GM06990 (cell line): ENCODE data around the gene CCR6.
A peak's percentile ranks its signal among the peaks of the same experiment; 100 is the strongest.

Experiments
- DNase-seq: peaks from one replicate; pipeline ENCODE4 v3.0.0-alpha.2; 2011; ENCODE audit not compliant: insufficient read length; ENCODE audit errors: extremely low read depth
- H3K27me3 ChIP-seq: replicated peaks from 2 replicates; pipeline ENCODE4 v1.6.0; 2011; ENCODE audit warnings: low read length; ENCODE audit not compliant: control insufficient read depth, insufficient read depth
- H3K36me3 ChIP-seq: 2 replicates; pipeline ENCODE4 v1.5.1; 2011; ENCODE audit warnings: low read length; ENCODE audit not compliant: control insufficient read depth, insufficient read depth
- H3K4me3 ChIP-seq: replicated peaks from 2 replicates; pipeline ENCODE4 v1.5.1; 2011; ENCODE audit warnings: low read depth, mild to moderate bottlenecking, control low read depth, low read length
- CTCF ChIP-seq: IDR thresholded peaks from 2 replicates; pipeline ENCODE4 v1.5.1; 2011; ENCODE audit warnings: low read length, control low read depth, mild to moderate bottlenecking, inconsistent platforms; ENCODE audit not compliant: insufficient read depth, poor library complexity, severe bottlenecking

The CCR6 gene

DNA sequence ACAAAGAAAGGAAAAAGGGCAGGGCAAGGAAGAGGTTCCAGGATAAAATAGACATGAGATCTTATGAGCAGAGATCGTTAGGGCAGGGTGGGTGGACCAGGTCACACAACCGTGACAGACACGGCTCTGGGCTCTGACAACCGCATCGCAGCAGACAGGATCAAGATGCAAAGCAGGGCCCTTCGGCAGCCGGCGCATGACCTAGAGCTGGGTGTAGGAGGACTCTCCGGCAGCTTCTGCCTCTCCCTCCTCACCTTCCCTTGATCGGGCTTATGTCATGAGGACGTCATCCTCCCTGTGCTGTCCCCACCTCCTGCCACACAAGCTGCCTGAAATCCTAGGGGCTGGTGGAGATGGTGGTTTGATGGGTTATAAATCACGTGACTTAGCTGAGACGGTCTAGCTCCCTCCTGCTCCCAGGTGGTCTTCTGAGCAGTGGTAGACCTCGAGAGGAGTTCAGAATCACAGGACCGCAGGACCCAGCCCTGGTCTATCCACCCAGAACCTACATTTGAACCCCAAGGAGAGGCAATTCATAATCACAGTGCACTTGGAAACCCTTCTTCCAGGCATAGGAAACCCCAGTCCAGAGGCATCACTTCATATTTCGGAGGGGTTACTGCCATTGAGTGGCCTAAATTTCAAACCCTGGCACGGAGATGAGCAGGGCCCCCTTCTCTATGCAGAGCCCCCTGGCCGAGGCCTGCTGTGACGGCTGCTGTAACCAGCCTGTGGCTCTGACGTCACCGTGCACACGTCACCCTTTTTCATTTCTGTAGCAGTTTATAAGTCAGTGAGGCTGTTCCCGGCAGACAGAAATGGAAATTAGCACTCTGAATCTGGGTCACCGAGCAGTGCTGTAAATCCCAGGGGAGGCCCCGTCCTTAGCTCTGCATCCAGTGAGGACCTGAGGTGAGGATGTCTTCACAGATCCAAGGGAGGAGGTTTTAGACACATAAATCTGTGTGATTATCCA, 8.7 kb upstream of the CCR6 start:
- peak; percentile 89 for DNase-seq
- no peak for TF ChIP-seq CTCF
- no peaks in the 10 kb centered on the region for H3K27me3 ChIP-seq
- H3K36me3 ChIP-seq: no peaks in the 10 kb centered on the region
- H3K4me3 ChIP-seq: no peak overlapping the region; the same call in none of the 2 replicates

DNA sequence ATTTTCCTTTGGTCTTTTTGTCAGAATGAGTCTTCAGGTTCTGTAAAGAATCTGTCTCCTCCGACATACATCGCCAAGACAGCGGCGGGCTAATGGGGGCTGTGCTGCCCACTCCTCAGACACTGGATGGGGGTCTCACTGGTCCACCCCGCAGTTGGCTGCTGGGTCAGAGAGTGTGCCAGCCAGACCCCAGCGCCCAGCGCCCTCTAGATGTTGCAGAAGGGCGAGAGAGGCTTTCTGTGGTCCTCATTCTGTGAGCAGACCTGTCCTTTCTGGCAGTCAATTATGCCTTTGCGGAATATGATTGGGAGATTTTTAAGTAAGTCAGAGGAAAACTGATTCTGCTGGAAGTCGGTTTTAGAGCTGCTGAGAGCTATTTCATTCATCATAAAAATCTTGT, 7.8 kb upstream of the CCR6 start:
- Histone ChIP-seq H3K4me3 (no peak overlapping the region), H3K36me3 (no peaks in the 10 kb centered on the region), H3K27me3 (no peaks in the 10 kb centered on the region)
- peak; percentile 60 for TF ChIP-seq CTCF
- DNase-seq: no peak

DNA sequence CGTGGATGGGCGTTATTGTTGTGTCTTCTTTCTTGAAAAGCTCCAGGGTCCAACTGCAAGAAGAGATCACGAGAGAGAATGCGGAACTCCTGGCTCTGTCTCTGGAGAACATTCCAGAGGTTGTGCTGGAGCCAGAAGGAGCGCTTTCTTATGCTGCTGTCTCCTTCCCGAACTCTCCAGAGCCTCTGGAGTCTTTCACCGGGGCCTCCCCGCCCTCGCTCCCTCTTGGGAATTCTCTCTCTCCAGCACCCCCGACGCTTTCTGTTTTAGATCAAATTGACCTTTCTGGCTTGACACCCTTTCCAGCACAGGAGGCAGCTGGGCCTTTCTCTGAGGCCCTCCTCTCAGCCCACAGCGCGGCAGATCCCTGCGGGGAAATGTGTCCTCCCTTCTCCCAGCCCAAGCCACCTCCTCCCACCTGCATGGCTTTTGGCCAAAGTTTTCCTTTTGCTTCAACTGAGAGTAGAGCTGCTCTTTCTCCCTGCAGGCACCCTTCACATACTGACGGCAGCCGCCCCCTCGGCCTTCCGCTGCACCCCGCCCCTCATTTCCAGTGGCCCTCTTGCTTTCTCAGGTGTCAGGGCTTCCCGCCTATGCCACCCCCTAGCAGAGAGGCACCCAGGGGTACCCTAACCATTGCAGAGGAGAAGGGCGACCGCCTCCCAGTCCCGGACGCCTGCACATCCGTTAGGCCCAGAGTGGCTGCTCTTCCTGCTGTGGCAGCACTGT, 6.6 kb upstream of the CCR6 start:
- Histone ChIP-seq H3K27me3 (no peaks in the 10 kb centered on the region), H3K36me3 (no peaks in the 10 kb centered on the region), H3K4me3 (no peak overlapping the region)
- no peak for TF ChIP-seq CTCF
- no peak for DNase-seq

DNA sequence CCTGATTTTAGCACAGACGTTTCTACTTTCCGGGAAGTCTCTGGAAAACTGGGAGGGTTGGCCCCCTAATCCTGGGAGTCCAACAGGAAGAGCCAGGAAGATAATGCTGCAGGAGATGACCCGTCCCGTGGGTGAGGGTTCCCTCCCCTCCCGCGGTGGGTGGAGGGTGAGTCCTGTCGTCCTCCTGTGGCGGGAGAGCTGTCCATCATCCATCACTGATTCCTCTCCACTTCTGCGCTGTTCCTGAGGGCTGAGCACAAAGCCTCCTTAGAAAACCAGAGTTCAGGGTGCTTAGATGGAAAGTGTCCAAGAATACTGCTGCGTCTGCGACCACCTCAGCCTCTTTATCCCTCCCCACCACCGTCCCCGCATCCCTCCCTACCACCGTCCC, 6.1 kb upstream of the CCR6 start:
- no peak for DNase-seq
- no peaks in the 10 kb centered on the region for H3K27me3 ChIP-seq
- no peak overlapping the region for H3K4me3 ChIP-seq
- no peak for TF ChIP-seq CTCF
- no peaks in the 10 kb centered on the region for H3K36me3 ChIP-seq

DNA sequence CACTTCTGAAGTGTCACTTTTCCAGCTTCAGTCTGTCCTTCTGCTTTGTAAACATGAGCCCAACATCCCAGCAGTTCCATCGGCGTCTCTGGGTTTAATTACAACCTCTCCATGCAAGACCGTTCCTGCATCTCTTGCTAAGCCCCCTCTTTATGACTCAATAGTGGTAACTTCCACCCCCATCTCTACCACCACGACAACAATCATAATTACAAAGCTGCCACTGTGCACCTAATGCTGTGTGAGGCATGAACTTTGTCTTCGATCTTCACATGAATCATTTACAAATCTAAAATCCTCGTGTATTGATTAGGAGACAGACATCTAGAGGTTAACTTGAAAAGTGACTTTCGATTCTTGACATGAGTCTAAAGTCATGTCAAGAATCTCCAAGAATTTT, 4.9 kb upstream of the CCR6 start:
- no peaks in the 10 kb centered on the region for H3K27me3 ChIP-seq
- no peak overlapping the region for H3K4me3 ChIP-seq
- TF ChIP-seq CTCF: no peak
- H3K36me3 ChIP-seq: no peaks in the 10 kb centered on the region
- DNase-seq: no peak
